ENCODE data around the gene ARHGAP25.
A peak's percentile ranks its signal among the peaks of the same experiment; 100 is the strongest.

Gene ARHGAP25

GRCh38 chr2:68837164-68837860 is 102.7 kb downstream of the ARHGAP25 start:
- DNase-seq, result peak; percentile 46

GRCh38 chr2:68837861-68838341 is 103.3 kb downstream of the ARHGAP25 start:
- no peak for DNase-seq

- DNase-seq, result no peak
Measured at GRCh38 chr2:68838641-68839040, 104.0 kb downstream of the ARHGAP25 start.

- no peak for DNase-seq
Measured at GRCh38 chr2:68839260-68839833, 104.7 kb downstream of the ARHGAP25 start.

- DNase-seq, result no peak
Measured at GRCh38 chr2:68845043-68845442, 110.4 kb downstream of the ARHGAP25 start.

GRCh38 chr2:68846091-68846490 is 111.5 kb downstream of the ARHGAP25 start:
- no peak for DNase-seq

- no peak for DNase-seq
Measured at GRCh38 chr2:68847751-68848150, 113.1 kb downstream of the ARHGAP25 start.

- no peak for DNase-seq
Measured at GRCh38 chr2:68849579-68850030, 115.0 kb downstream of the ARHGAP25 start.

GRCh38 chr2:68850524-68850923 is 115.9 kb downstream of the ARHGAP25 start:
- no peak for DNase-seq

- DNase-seq, result no peak
Measured at GRCh38 chr2:68853035-68853434, 118.4 kb downstream of the ARHGAP25 start.

- no peak for DNase-seq
Measured at GRCh38 chr2:68853915-68854314, 119.3 kb downstream of the ARHGAP25 start.

GRCh38 chr2:68854476-68854875 is 119.9 kb downstream of the ARHGAP25 start:
- no peak for DNase-seq

GRCh38 chr2:68855550-68855949 is 120.9 kb downstream of the ARHGAP25 start:
- DNase-seq, result no peak

- DNase-seq, result no peak
Measured at GRCh38 chr2:68857202-68857845, 122.7 kb downstream of the ARHGAP25 start.

- DNase-seq, result no peak
Measured at GRCh38 chr2:68857855-68858456, 123.3 kb downstream of the ARHGAP25 start.

GRCh38 chr2:68860111-68860510 is 125.5 kb downstream of the ARHGAP25 start:
- peak; percentile 39 for DNase-seq

GRCh38 chr2:68861330-68861729 is 126.7 kb downstream of the ARHGAP25 start:
- no peak for DNase-seq

GRCh38 chr2:68862889-68863288 is 128.3 kb downstream of the ARHGAP25 start:
- DNase-seq, result no peak

GRCh38 chr2:68863996-68864395 is 129.4 kb downstream of the ARHGAP25 start:
- DNase-seq, result no peak

- no peak for DNase-seq
Measured at GRCh38 chr2:68865108-68865507, 130.5 kb downstream of the ARHGAP25 start.

GRCh38 chr2:68870215-68870614 is 135.6 kb downstream of the ARHGAP25 start:
- no peak for DNase-seq

GRCh38 chr2:68871159-68871764 is 136.7 kb downstream of the ARHGAP25 start, which contains the start of gene BMP10:
TSS of gene BMP10 (minus strand) at chr2:68871397. CDS start at chr2:68871358, 39 bp downstream.
- no peak for DNase-seq
